T-helper 1 cell treated with Interleukin-12 subunit alpha and Interleukin-12 subunit beta and Interleukin-4 antibody, amounts not matched to agents 30 ng/mL and 1 ng/mL, for 36 hours (primary cell): Measurements from ENCODE around the gene KCNH6. TPM values are rescaled to one million over a fixed set of nuclear protein-coding genes. Genes with fewer than 3 reads are reported as not detected.

Experiments used
- intact Hi-C: fragments of 100-400 bp; cut with micrococcal nuclease; formaldehyde crosslinking; loops from one replicate; pipeline ENCODE4 v1.15.1; 2024
- total RNA-seq: library from RNA; stranded (reverse); gene quantifications from 2 replicates; pipeline ENCODE4 v1.2.3, GENCODE V29; 2022

Gene KCNH6, protein sequence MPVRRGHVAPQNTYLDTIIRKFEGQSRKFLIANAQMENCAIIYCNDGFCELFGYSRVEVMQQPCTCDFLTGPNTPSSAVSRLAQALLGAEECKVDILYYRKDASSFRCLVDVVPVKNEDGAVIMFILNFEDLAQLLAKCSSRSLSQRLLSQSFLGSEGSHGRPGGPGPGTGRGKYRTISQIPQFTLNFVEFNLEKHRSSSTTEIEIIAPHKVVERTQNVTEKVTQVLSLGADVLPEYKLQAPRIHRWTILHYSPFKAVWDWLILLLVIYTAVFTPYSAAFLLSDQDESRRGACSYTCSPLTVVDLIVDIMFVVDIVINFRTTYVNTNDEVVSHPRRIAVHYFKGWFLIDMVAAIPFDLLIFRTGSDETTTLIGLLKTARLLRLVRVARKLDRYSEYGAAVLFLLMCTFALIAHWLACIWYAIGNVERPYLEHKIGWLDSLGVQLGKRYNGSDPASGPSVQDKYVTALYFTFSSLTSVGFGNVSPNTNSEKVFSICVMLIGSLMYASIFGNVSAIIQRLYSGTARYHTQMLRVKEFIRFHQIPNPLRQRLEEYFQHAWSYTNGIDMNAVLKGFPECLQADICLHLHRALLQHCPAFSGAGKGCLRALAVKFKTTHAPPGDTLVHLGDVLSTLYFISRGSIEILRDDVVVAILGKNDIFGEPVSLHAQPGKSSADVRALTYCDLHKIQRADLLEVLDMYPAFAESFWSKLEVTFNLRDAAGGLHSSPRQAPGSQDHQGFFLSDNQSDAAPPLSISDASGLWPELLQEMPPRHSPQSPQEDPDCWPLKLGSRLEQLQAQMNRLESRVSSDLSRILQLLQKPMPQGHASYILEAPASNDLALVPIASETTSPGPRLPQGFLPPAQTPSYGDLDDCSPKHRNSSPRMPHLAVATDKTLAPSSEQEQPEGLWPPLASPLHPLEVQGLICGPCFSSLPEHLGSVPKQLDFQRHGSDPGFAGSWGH
- not detected in 2 replicates for total RNA-seq

DNA sequence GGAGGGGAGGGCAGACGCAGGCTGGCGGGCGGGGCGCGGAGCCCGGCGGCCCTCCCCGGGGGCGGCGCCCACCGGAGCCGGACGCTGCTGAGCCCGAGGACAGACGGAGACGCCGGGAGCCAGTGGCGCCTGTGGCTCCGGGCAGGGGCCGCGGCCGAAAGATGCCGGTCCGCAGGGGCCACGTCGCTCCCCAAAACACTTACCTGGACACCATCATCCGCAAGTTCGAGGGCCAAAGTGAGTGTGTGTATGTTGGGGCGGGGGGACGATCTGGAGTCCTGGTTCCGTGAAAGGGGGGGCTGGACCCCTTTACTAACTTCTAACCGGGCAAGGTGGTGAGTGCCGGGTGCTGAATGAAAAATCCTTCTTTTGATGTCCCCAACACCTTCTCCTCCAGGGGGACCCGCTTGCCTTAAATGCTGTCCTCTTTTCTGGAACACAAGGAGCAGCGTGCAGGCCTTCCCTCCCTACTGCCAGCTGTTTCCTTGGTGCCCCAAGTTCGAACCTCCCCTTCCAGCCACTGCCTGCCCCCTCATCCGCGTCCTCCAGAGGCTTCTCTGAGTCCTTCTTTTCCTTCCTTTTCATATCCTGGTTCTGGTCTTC is at the start of gene KCNH6:
KCNH6 (plus strand) TSS at position 106 of the 603 bp plus-strand sequence; CDS start at position 162, 56 bp downstream.
- intact Hi-C loops = loop anchor here (1.0 to 2.0 kb wide), 3 partner anchors 27 to 77 kb away; partner anchors contain the start of genes DCAF7 and TACO1

GRCh38 chr17:63474174-63474573 is 49.0 kb upstream of the KCNH6 start:
- intact Hi-C loops = no loop called here

GRCh38 chr17:63474586-63475460 is 48.3 kb upstream of the KCNH6 start:
- intact Hi-C loops = no loop called here

- intact Hi-C loops = no loop called here
These were observed 47.4 kb upstream of the KCNH6 start for GRCh38 chr17:63475491-63476412.

DNA sequence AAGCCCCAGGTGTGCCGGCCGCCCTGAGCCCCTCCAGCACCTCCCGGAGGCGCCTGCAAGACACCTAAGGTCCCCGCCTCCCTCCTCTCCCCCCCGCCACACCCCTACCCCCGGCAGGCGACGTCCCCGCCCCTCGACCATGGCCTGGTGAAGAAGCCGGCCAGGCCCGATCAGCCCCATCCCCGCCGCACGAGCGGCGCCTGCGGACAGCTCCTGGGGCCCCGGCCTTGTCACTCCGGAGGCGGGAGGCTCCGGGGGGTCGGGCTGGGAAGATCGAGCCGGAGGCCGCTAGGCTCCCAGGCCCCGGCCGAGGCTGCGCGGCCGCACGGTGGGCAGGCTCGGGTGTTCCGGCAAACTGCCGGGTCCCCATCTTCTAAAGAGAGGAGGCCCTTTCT is 46.7 kb upstream of the KCNH6 start:
- intact Hi-C loops = no loop called here

GRCh38 chr17:63476854-63477479 is 46.2 kb upstream of the KCNH6 start, which contains the start of gene ACE:
ACE (plus strand) TSS chr17:63477061; CDS start chr17:63477095, 34 bp downstream.
- intact Hi-C loops = no loop called here

DNA sequence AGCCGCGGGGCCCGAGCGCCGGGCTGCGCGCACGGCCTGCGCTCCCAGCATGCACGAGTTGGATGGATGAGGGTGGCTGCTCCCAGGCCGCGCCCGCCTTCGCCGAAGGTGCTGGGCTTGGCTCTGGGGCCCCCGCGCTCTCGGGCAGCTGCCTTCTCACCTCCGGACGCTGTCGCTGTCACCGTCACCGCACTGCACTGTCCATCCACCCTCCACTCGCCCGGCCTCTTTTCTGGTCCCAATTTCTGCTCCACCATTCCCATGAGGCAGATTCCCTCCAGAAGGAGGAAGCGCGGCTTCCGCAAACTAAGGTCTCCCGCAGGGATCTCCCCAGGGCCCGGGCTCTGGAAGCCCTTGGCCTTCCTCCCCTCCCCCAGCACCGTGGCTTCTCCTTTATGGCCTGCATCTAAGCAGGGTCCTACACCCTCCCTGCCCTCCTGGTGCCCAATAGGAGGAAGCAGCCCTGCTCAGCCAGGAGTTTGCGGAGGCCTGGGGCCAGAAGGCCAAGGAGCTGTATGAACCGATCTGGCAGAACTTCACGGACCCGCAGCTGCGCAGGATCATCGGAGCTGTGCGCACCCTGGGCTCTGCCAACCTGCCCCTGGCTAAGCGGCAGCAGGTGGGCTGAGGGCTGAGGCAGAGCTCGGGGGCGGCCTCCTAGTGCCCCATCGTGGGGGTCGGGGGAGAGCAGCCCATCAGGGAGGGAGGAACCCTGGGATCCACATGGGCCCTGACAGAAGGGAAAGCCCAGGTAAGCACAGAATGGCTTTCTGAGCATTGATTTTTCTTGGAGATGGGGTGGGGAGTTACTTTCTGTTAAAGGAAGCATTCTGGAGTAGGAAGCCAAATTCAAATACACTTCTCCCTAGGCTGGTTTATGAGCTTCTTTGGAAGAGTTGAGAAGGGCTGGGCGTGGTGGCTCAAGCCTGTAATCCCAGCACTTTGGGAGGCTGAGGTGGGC is 45.4 kb upstream of the KCNH6 start:
- intact Hi-C loops = loop anchor here (1.0 to 2.0 kb wide), 2 partner anchors 30 to 45 kb away; partner anchors contain the start of gene KCNH6

DNA sequence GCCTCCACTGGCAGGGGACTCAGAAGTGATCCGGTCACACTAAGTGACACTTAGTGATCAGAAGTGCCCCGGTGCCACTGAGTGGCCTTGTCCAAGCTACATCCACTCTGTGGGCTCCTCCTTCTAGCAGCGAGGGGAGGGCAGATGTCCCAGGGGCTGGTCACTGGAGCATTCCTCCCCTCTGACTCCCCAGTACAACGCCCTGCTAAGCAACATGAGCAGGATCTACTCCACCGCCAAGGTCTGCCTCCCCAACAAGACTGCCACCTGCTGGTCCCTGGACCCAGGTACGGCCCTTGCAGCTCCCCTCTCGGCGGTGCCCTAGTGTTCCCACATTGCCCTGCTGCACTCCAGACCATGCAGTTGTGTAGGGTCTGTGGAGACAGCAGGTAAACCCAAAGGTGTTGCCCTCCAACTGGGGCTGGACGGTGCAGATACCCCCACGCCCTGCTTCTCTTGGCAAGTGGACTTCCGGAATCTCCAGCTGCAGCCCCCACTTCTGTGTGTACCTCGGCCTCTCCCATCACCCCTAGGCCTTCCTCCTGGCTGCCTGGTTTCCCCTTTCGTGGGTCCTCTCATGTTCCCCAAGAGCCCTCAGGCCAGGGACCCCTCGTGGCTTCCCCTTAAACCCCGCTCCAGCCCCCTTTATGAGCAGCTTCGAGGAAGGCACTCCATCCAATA is 44.2 kb upstream of the KCNH6 start:
- intact Hi-C loops = loop anchor here (1.0 to 2.0 kb wide), 6 partner anchors 32 to 133 kb away; partner anchors contain the start of genes DCAF7 and KCNH6

GRCh38 chr17:63479495-63480184 is 43.5 kb upstream of the KCNH6 start:
- intact Hi-C loops = loop anchor here (1.0 to 2.0 kb wide), 5 partner anchors 43 to 133 kb away; partner anchors contain the start of genes DCAF7 and KCNH6

GRCh38 chr17:63480192-63480784 is 42.9 kb upstream of the KCNH6 start:
- intact Hi-C loops = no loop called here

- intact Hi-C loops = no loop called here
These were observed 42.2 kb upstream of the KCNH6 start for GRCh38 chr17:63480826-63481487.

DNA sequence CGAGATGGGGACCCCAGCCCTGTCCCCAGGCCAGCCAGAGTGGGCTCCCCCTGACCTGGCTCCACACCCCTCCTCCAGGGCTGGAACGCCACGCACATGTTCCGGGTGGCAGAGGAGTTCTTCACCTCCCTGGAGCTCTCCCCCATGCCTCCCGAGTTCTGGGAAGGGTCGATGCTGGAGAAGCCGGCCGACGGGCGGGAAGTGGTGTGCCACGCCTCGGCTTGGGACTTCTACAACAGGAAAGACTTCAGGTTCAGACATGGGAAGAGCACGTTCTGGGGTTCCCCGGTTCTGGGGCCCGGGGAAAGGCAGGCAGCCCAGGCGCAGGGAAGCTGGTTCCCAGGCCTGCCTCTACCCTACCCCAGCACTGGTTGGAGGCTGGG is 41.7 kb upstream of the KCNH6 start:
- intact Hi-C loops = no loop called here

DNA sequence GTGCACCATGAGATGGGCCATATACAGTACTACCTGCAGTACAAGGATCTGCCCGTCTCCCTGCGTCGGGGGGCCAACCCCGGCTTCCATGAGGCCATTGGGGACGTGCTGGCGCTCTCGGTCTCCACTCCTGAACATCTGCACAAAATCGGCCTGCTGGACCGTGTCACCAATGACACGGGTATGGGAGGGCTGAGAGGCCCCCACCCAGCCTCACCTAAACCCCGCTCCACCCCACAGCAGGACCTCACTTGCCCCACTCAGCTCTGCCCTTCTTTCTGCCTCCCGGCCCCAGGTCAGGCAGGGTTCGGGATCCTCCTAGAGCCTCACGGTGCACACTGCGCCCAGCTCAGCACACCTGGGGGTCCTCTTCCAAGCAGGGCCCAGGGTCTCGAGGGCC is 40.6 kb upstream of the KCNH6 start:
- intact Hi-C loops = no loop called here

DNA sequence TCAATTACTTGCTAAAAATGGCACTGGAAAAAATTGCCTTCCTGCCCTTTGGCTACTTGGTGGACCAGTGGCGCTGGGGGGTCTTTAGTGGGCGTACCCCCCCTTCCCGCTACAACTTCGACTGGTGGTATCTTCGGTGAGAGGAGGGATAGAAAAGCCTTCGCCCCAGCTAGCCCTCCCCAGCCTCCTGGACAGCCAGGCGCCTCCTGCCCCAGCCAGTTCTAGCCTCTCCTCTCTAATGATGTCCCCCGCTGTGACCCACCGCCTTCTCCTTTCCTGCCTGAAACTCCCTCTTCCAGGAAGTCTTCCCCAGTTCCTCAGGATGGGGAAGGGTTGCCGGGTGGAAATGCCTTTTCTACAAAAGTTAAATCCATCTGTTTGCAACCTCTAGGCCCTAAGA is 40.1 kb upstream of the KCNH6 start:
- intact Hi-C loops = no loop called here
